Activated naive CD8-positive, alpha-beta T cell treated with anti-CD3 and anti-CD28 coated beads for 36 hours (primary cell): ENCODE data around the gene KIF21B. TPM values are rescaled to one million over a fixed set of nuclear protein-coding genes. Genes with fewer than 3 reads are reported as not detected.

ENCODE experiments used
- DNase-seq: peaks from one replicate; pipeline ENCODE4 v3.0.0; 2021
- H3K27ac Mint-ChIP-seq: one replicate; pipeline ENCODE4 v1.8.0; 2022; ENCODE audit warnings: mild to moderate bottlenecking, moderate library complexity, mixed read lengths
- H3K27me3 Mint-ChIP-seq: one replicate; pipeline ENCODE4 v1.8.0; 2022; ENCODE audit warnings: mild to moderate bottlenecking, mixed read lengths
- H3K36me3 Mint-ChIP-seq: one replicate; pipeline ENCODE4 v1.8.0; 2021; ENCODE audit warnings: mild to moderate bottlenecking, mixed read lengths
- H3K4me1 Mint-ChIP-seq: one replicate; pipeline ENCODE4 v1.8.0; 2021; ENCODE audit warnings: mixed read lengths
- H3K4me3 Mint-ChIP-seq: one replicate; pipeline ENCODE4 v1.8.0; 2022; ENCODE audit warnings: mild to moderate bottlenecking, moderate library complexity, mixed read lengths
- H3K9me3 Mint-ChIP-seq: one replicate; pipeline ENCODE4 v1.8.0; 2022; ENCODE audit warnings: mixed read lengths
- total RNA-seq, 2 experiments: library from RNA; stranded (reverse); gene quantifications; one replicate each; pipeline ENCODE4 v1.2.3, GENCODE V29; 2021

KIF21B gene
- total RNA-seq, 2 experiments from 2014 or later: 55.7 to 56.2 TPM

DNA sequence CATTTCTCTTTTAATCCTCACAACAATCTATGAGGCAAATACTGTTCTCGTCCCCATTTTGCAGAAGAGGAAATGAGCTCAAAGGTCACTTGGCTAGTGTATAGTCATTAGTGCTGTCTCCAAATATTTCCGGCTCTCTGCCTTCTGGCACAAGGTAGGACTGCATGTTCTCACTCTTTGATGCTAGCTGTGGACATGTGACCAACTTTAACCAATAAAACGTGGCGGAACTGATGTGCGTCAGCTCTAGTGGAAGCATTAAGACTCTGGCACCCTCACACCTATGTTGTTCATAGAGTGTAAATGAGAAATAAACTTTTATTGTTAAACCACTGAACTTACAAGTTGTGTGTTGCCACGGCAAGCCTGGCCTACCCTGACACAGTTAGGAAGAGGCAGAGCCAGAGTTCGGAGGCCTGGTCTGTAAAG is 5.0 kb upstream of the KIF21B start:
- Mint-ChIP-seq H3K9me3 (no peaks in the 10 kb centered on the region), H3K36me3 (no peaks in the 10 kb centered on the region), H3K27ac (no peak overlapping the region), H3K4me1 (peaks cover 31% of the 10 kb centered on the region), H3K27me3 (no peaks in the 10 kb centered on the region), H3K4me3 (no peak overlapping the region)
- no peak for DNase-seq

GRCh38 chr1:201026836-201027235 is 3.3 kb upstream of the KIF21B start:
- Mint-ChIP-seq H3K4me3 (no peak overlapping the region), H3K27me3 (no peaks in the 10 kb centered on the region), H3K36me3 (peaks cover 6% of the 10 kb centered on the region), H3K27ac (peak overlapping the region; percentile 45), H3K4me1 (peaks cover 39% of the 10 kb centered on the region), H3K9me3 (no peaks in the 10 kb centered on the region)
- no peak for DNase-seq

DNA sequence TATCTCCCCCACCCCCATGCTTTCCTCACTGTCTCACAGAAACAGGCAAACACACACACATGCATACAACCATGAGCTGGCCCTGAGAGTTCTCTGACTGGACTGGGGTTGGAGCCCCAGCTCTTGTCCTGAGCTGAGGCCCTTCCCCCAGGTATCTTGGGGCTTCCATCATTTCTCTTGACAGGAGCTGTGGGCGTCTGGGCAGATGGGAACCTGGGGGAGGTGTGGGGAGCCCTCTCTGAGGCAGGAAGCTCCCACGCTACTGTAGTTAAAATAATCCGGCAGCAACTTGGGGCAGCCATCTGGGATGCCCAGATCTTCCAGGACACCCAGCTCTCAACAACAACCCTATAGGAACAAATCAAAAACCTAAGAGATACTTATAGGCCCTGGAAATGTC is 2.7 kb upstream of the KIF21B start:
- Mint-ChIP-seq H3K27ac (no peak overlapping the region), H3K4me1 (peaks cover 42% of the 10 kb centered on the region), H3K36me3 (peaks cover 6% of the 10 kb centered on the region), H3K27me3 (no peaks in the 10 kb centered on the region), H3K4me3 (no peak overlapping the region), H3K9me3 (no peaks in the 10 kb centered on the region)
- DNase-seq: no peak

- no peaks in the 10 kb centered on the region for H3K27me3 Mint-ChIP-seq
- H3K4me3 Mint-ChIP-seq: no peak overlapping the region
- peaks cover 6% of the 10 kb centered on the region for H3K36me3 Mint-ChIP-seq
- H3K9me3 Mint-ChIP-seq: no peaks in the 10 kb centered on the region
- peaks cover 45% of the 10 kb centered on the region for H3K4me1 Mint-ChIP-seq
- H3K27ac Mint-ChIP-seq: no peak overlapping the region
- DNase-seq: peak; percentile 20
Measured at GRCh38 chr1:201025571-201026002, 2.1 kb upstream of the KIF21B start.

DNA sequence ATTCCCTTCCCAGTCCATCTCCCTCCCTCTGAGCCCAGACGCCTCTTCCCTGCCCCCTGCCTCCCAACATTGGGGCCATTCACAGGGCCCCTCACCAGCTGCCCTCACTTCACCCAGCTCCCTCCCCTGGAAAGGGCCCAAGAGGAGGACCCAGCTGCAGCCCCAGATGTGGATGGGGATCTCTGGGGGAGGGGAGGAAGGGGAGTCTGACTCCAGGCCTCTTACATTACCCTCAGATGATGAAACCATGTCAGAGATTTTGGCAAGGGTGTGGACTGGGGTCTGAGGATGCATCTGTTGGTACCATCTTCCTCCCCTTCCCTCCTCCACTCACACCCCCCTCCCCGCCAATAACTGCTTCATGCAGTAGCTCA is 1.1 kb upstream of the KIF21B start:
- H3K36me3 Mint-ChIP-seq: peaks cover 6% of the 10 kb centered on the region
- H3K4me3 Mint-ChIP-seq: no peak overlapping the region
- peaks cover 54% of the 10 kb centered on the region for H3K4me1 Mint-ChIP-seq
- no peak for DNase-seq
- no peaks in the 10 kb centered on the region for H3K9me3 Mint-ChIP-seq
- H3K27ac Mint-ChIP-seq: no peak overlapping the region
- H3K27me3 Mint-ChIP-seq: no peaks in the 10 kb centered on the region

GRCh38 chr1:201023920-201024624 is 558 bp upstream of the KIF21B start:
- Mint-ChIP-seq H3K27ac (no peak overlapping the region), H3K27me3 (no peaks in the 10 kb centered on the region), H3K4me3 (peak overlapping the region; percentile 37), H3K9me3 (no peaks in the 10 kb centered on the region), H3K36me3 (peaks cover 9% of the 10 kb centered on the region), H3K4me1 (peaks cover 60% of the 10 kb centered on the region)
- DNase-seq: no peak

DNA sequence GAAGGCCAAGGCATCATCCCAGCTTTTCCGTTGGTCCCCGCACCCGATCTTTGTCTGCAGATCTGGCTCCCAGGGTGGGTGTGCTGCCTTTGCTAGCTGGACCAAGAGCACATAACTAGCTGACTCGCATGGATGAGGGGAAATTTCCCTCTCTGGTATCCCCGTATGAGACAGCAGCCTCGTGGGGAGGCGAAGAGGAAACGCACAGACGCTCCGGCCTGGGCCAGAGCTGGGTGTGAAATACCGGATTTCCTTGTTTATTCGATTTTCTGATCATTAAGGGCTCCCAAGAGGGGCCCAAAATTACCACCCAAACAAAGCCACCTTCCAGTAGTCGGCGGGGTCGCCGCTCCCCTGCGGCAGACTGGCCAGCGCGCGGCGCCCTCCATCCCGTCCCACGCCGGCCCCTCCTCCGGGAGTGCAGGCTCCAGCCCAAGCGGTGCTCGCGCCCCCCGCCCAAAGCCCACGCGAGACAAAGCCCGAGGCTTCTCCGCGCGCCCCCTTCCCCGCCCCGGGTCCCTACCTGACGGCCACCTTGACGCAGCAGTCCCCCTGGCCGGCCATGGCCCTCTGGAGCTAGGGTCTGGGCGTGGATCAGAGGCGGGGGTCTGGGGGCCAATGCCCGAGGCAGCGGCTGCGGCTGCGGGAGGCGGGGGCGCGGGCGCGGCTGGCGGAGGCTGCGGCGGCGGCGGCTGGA is 546 bp downstream of the KIF21B start:
- peak overlapping the region; percentile 98 for H3K4me3 Mint-ChIP-seq
- DNase-seq: peak; percentile 46
- peak overlapping the region; percentile 100 for H3K27ac Mint-ChIP-seq
- H3K27me3 Mint-ChIP-seq: no peaks in the 10 kb centered on the region
- peaks cover 17% of the 10 kb centered on the region for H3K36me3 Mint-ChIP-seq
- no peaks in the 10 kb centered on the region for H3K9me3 Mint-ChIP-seq
- H3K4me1 Mint-ChIP-seq: peaks cover 71% of the 10 kb centered on the region

DNA sequence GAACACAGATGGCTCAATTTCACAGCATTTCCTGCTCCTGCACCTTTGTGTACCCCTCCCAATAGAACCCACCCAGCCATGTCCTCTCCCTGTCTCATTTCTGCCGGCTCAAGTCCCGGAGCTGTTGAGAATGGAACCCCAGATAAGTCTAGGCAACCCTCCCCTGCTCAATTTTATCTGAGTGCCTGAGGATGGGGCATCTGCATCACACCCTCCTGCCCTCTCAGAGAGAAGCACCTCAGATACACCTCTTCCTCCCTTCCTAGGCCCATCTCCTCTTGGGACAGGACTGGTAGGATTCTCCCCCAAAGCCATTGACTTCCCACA is 1.1 kb downstream of the KIF21B start:
- Mint-ChIP-seq H3K4me1 (peaks cover 74% of the 10 kb centered on the region), H3K4me3 (peak overlapping the region; percentile 98), H3K9me3 (no peaks in the 10 kb centered on the region), H3K27me3 (no peaks in the 10 kb centered on the region), H3K27ac (peak overlapping the region; percentile 100), H3K36me3 (peaks cover 18% of the 10 kb centered on the region)
- no peak for DNase-seq

- DNase-seq: peak; percentile 59
- Mint-ChIP-seq H3K27me3 (no peaks in the 10 kb centered on the region), H3K9me3 (no peaks in the 10 kb centered on the region), H3K4me3 (peak overlapping the region; percentile 98), H3K36me3 (peaks cover 20% of the 10 kb centered on the region), H3K4me1 (peaks cover 78% of the 10 kb centered on the region), H3K27ac (peak overlapping the region; percentile 100)
Measured at GRCh38 chr1:201021630-201022492, 1.7 kb downstream of the KIF21B start.

- DNase-seq: peak; percentile 43
- peak overlapping the region; percentile 100 for H3K27ac Mint-ChIP-seq
- H3K4me1 Mint-ChIP-seq: peaks cover 78% of the 10 kb centered on the region
- H3K4me3 Mint-ChIP-seq: peak overlapping the region; percentile 98
- no peaks in the 10 kb centered on the region for H3K27me3 Mint-ChIP-seq
- H3K9me3 Mint-ChIP-seq: no peaks in the 10 kb centered on the region
- peaks cover 20% of the 10 kb centered on the region for H3K36me3 Mint-ChIP-seq
Measured at GRCh38 chr1:201020721-201021629, 2.5 kb downstream of the KIF21B start.

- peak overlapping the region; percentile 98 for H3K4me3 Mint-ChIP-seq
- peak; percentile 59 for DNase-seq
- peak overlapping the region; percentile 100 for H3K27ac Mint-ChIP-seq
- H3K27me3 Mint-ChIP-seq: no peaks in the 10 kb centered on the region
- H3K9me3 Mint-ChIP-seq: no peaks in the 10 kb centered on the region
- peaks cover 76% of the 10 kb centered on the region for H3K4me1 Mint-ChIP-seq
- peaks cover 20% of the 10 kb centered on the region for H3K36me3 Mint-ChIP-seq
Measured at GRCh38 chr1:201020040-201020591, 3.4 kb downstream of the KIF21B start.

- H3K4me3 Mint-ChIP-seq: peak overlapping the region; percentile 98
- H3K27ac Mint-ChIP-seq: peak overlapping the region; percentile 100
- DNase-seq: peak; percentile 88
- H3K36me3 Mint-ChIP-seq: peaks cover 25% of the 10 kb centered on the region
- peaks cover 77% of the 10 kb centered on the region for H3K4me1 Mint-ChIP-seq
- H3K9me3 Mint-ChIP-seq: no peaks in the 10 kb centered on the region
- no peaks in the 10 kb centered on the region for H3K27me3 Mint-ChIP-seq
Measured at GRCh38 chr1:201019321-201019977, 4.1 kb downstream of the KIF21B start.

DNA sequence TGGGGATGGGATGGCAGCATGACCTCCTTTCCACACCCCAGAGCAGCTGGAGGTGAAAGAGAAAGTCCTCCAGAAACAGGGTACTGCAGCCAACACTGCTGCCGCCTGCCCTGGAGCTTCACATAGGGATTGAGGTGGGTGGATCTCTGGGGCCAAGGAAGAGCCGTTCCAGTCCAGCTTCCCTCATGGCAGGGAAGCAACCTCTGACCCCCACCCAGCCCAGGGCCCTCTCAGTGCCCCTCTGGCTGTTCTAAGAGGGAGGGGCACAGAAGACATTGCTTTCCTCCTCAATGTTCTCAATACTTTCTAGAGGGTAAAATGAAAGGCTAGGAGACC is 5.7 kb downstream of the KIF21B start:
- H3K9me3 Mint-ChIP-seq: no peaks in the 10 kb centered on the region
- peak overlapping the region; percentile 100 for H3K27ac Mint-ChIP-seq
- peak overlapping the region; percentile 64 for H3K4me3 Mint-ChIP-seq
- H3K27me3 Mint-ChIP-seq: no peaks in the 10 kb centered on the region
- peaks cover 87% of the 10 kb centered on the region for H3K4me1 Mint-ChIP-seq
- H3K36me3 Mint-ChIP-seq: peaks cover 26% of the 10 kb centered on the region
- DNase-seq: no peak
